Measurements from ENCODE around the gene MRPS26.
"Not testable (repeated sequence)": the region's sequence is repeated elsewhere in the genome, so short reads cannot be mapped to it uniquely, and the experiment has no call there.

MRPS26 gene

DNA sequence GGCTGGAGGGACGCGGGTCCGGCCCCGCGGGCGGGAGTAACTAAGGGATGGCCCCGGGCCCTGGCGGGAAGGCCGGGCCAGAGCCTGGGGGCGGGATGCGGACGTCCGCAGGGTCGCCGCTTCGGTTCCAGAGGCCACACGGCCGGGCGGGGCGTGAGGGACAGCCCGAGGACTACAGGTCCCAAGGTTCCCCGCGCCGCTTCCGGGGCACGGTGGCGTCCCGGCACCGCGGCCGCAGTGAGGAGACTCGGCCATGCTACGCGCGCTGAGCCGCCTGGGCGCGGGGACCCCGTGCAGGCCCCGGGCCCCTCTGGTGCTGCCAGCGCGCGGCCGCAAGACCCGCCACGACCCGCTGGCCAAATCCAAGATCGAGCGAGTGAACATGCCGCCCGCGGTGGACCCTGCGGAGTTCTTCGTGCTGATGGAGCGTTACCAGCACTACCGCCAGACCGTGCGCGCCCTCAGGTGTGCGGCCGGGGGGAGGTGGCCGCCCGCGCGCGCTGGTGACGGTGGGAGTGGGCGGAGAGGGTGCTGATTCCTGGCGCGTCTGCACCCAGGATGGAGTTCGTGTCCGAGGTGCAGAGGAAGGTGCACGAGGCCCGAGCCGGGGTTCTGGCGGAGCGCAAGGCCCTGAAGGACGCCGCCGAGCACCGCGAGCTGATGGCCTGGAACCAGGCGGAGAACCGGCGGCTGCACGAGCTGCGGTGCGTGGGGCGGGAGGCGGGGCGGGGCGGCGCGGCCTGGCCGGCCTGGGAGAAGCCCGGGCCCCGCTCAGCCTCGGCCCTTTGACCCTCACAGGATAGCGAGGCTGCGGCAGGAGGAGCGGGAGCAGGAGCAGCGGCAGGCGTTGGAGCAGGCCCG, at the start of gene MRPS26:
Gene MRPS26 (plus strand): TSS at position 237 of the 861 bp plus-strand sequence. CDS start 17 bp downstream, at position 254.
- peak; percentile 72 for DNase-seq (ENCODE audit: low read depth)

GRCh38 chr20:2998728-2999127, 47.1 kb upstream of the MRPS26 start:
- DNase-seq (ENCODE audit: low read depth), result no peak

GRCh38 chr20:3000852-3001523, 44.9 kb upstream of the MRPS26 start:
- DNase-seq (ENCODE audit: low read depth), result no peak

- DNase-seq (ENCODE audit: low read depth), result no peak
These were observed 42.4 kb upstream of the MRPS26 start for GRCh38 chr20:3003416-3003815.

DNA sequence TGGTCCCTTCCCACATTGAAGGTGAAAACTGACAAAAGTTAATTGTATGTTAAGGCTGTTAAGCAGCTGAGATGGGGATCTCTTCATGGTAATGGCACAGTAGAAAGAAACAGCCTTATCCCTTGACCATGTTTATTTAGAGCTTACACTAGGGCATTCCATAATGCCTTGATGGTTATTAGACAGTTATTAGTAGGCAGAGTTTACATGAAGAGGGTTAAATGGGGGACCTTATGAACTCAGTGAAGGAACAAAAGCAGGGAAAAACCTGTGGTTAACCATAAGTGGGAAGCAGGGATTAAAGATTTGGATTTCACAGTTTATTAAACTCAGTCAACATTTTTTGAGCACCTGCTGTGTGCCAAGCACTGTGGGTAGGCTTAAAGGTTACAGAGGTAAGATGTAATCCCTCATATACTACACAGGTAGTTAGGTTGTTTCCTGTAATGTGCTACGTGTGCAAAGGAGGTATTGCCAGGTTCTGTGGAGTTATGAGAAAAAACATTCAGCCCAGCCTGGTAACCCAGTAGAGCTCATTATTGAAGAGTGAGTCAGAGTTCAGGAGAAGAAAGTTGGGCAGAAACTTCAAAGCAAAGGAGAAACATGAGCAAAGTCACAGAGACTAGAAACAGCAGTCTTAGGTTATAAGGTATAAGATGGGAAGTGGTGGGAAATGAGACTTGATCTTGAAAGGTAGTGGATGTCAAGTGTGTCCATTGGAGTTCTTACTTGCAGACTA, 34.7 kb upstream of the MRPS26 start:
- DNase-seq (ENCODE audit: low read depth), result no peak

DNA sequence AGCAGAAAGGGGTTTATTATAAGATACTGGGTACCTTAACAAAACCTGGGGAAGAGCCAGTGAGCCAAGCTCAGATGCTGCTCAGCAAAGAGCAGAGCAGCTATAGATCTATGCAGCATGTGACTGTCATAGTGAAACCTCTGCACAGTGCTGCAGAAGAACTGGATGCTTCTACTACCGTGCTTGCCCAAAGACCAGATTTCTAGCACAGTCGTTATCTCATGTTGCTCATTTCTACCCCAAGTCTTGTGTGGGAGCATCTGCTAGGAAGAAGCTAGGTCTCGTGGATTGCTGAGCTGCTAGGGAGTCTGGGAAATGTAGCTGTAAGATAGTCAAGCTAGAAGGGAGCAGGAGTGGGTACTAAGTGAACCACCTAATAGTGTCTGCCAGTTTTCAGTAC, 34.1 kb upstream of the MRPS26 start:
- DNase-seq (ENCODE audit: low read depth), result no peak

- no peak for DNase-seq (ENCODE audit: low read depth)
These were observed 32.1 kb upstream of the MRPS26 start for GRCh38 chr20:3013771-3014170.

- DNase-seq (ENCODE audit: low read depth), result no peak
These were observed 31.7 kb upstream of the MRPS26 start for GRCh38 chr20:3014179-3014578.

GRCh38 chr20:3014662-3015061, 31.2 kb upstream of the MRPS26 start:
- DNase-seq (ENCODE audit: low read depth), result no peak

DNA sequence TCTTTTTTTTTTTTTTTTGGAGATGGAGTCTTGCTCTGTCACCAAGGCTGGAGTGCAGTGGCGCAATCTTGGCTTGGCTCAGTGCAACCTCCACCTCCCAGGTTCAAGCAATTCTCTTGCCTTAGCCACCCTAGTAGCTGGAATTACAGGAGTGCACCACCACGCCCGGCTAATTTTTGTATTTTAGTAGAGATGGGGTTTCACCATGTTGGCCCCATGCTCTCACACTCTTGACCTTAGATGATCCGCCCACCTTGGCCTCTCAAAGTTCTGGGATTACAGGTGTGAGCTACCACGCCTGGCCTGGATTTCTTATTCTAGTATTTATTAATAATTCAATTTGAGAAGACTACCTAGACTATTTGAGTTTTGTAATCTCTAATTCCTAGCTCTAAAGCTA, 30.6 kb upstream of the MRPS26 start:
- not testable (repeated sequence) for DNase-seq (ENCODE audit: low read depth)

DNA sequence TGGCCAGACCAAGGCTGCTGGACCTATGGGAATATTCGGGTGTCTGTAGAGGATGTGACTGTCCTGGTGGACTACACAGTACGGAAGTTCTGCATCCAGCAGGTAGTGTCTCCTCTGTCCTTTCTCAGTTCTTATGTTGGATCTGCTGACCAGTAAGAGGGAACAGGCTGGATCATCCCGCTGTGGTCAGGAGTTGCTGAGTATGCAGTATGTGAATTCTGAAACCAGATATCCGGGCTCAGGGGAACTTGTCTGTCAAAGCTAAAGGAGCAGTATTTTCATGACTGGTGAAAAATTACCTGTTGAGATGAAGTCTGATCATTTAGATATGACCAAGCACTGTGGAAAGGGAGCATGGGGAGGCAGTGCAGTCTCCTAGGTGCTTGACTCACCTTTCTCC, 24.5 kb upstream of the MRPS26 start:
- no peak for DNase-seq (ENCODE audit: low read depth)

GRCh38 chr20:3021777-3022176, 24.1 kb upstream of the MRPS26 start:
- no peak for DNase-seq (ENCODE audit: low read depth)

- not testable (repeated sequence) for DNase-seq (ENCODE audit: low read depth)
These were observed 23.0 kb upstream of the MRPS26 start for GRCh38 chr20:3022559-3023490.

DNA sequence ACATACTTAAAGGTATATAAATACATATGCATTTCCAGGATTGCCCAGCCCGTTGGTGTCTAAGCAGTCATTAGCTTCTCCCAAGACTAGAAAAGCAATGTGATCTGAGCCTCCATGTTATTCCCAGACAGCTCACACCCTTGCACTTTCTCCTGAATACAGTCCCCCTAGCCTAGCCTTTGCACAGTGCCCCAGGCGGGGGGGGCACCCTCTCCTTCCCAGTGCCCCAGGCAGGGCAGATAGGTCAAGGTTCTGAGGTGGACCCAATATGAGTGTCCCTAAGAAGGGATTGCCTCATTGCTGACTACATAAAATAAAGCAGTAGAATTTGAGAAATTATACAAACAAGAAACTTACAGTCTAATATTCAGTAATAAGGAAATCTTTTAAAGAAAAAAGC, 17.9 kb upstream of the MRPS26 start:
- no peak for DNase-seq (ENCODE audit: low read depth)

GRCh38 chr20:3031524-3032147, 14.2 kb upstream of the MRPS26 start:
- DNase-seq (ENCODE audit: low read depth), result no peak

GRCh38 chr20:3032624-3033023, 13.2 kb upstream of the MRPS26 start:
- no peak for DNase-seq (ENCODE audit: low read depth)

DNA sequence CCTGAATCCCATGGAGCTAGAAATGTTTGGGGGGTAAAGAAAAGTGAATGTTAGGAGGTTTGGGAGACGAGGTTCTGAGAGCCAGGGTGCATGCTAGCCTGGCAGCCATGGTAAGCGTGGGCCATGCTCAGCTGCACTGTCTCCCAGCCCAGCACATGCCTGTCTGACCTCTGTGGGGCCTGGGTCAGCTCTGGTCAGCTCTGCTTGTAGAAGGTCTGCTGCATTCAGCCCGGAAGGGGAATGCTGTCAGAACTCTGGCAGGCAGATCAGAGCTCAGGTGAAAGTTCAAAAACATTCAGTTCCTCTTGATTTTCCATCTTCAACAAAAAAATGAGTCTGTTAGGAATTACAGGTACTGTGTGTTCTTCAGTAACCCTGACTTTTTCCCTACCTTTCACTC, 8.2 kb upstream of the MRPS26 start:
- DNase-seq (ENCODE audit: low read depth), result no peak

- no peak for DNase-seq (ENCODE audit: low read depth)
These were observed 7.4 kb upstream of the MRPS26 start for GRCh38 chr20:3038454-3038853.

- no peak for DNase-seq (ENCODE audit: low read depth)
These were observed 6.4 kb upstream of the MRPS26 start for GRCh38 chr20:3039426-3039825.

GRCh38 chr20:3040086-3040485, 5.8 kb upstream of the MRPS26 start:
- DNase-seq (ENCODE audit: low read depth), result no peak

DNA sequence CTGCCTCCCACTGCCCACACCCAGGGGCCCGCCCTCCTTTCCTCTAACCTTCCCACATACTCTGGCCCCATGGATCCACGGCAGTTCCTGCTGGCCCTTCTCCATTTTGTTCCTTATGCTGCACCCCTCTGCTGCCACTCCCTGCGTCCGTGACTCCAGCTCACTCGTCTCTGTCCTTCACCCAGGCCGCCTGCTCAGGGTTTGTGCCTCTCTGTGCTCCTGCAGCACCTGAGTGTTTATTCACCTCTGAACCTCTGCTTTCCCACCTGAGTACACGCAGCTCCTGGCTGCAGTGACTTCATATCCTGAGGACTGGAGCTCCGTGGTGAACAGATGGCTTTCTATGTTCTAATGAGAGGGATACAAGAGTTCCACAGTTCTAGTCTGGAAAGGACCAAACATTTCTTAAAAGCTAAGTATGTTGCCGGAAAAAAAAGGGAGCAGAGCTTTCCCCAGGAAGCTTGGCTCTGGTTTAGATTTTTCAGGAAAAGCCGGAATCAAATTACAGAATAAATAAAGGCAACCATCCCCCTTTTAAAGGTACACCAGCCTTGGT, 3.9 kb upstream of the MRPS26 start:
- DNase-seq (ENCODE audit: low read depth), result no peak

Measured in stimulated activated CD8-positive, alpha-beta memory T cell treated with anti-CD3 and anti-CD28 coated beads, Interleukin-12 subunit alpha, Interleukin-12 subunit beta, amount 100 ng/mL, for 4 hours (primary cell).